GM12878 (cell line): ENCODE data around the gene KRTAP10-2. TPM values are rescaled to one million over a fixed set of nuclear protein-coding genes. Genes with fewer than 3 reads are reported as not detected.
"Not testable (repeated sequence)": the region's sequence is repeated elsewhere in the genome, so short reads cannot be mapped to it uniquely, and the experiment has no call there.

ENCODE experiments used
- ATAC-seq: fragments of 200-7000 bp; cut with Tn5 transposase; 3 replicates; pipeline ENCODE4 v1.9.1; 2020; ENCODE audit warnings: mild to moderate bottlenecking, moderate library complexity
- BruUV-seq: library from RNA; stranded (reverse); fragments of 400-500 nt; replicated peaks from 2 replicates; lab custom pipeline; 2021; lab: Mats Ljungman, UMichigan
- CTCF ChIA-PET: fragments of 300-600 bp; sonication (Branson Sonifier 250); formaldehyde crosslinking; extraction: SDS; loops from one replicate; lab custom pipeline; 2021; ENCODE audit warnings: inconsistent platforms; lab: Yijun Ruan, JAX
- POLR2A ChIA-PET: fragments of 350-600 bp; formaldehyde crosslinking; extraction: SDS; loops from one replicate; lab custom pipeline; 2021; ENCODE audit warnings: inconsistent platforms; lab: Charles Lee
- RAD21 ChIA-PET: fragments of 300-600 bp; sonication (Branson Sonifier 250); formaldehyde crosslinking; loops from one replicate; lab custom pipeline; 2023; ENCODE audit warnings: antibody characterized with exemption; ENCODE audit not compliant: unreplicated experiment; lab: Charles Lee
- SMC1A ChIA-PET: fragments of 300-600 bp; sonication (Branson Sonifier 250); formaldehyde crosslinking; loops from one replicate; lab custom pipeline; 2023; ENCODE audit not compliant: unreplicated experiment, uncharacterized antibody; lab: Charles Lee
- DNase-seq: peaks from one replicate; pipeline ENCODE4 v3.0.0-alpha.2; 2011; ENCODE audit warnings: low read depth, low spot score
- FAIRE-seq: peaks from 3 replicates; lab custom pipeline; 2011; peaks lifted over from hg19 to GRCh38; lab: Jason Lieb, UNC
- H2AFZ ChIP-seq: 2 replicates; pipeline ENCODE4 v1.6.0; 2011; ENCODE audit warnings: low read depth, low read length, control low read depth; ENCODE audit not compliant: control insufficient read depth
- H3K27ac ChIP-seq: 2 replicates; pipeline ENCODE4 v1.5.1; 2011; ENCODE audit warnings: control low read depth; ENCODE audit not compliant: control insufficient read depth, insufficient read depth
- H3K27me3 ChIP-seq, 2 experiments: replicated peaks in 1 of 2; 2 replicates each; pipeline versions ENCODE4 v1.6.0 to v1.6.1; 2011; ENCODE audit warnings: low read length in 1 of 2; ENCODE audit not compliant: control insufficient read depth in 2 of 2, insufficient read depth in 2 of 2
- H3K36me3 ChIP-seq, 2 experiments: 2 replicates each; pipeline ENCODE4 v1.5.1; 2011; ENCODE audit warnings: low read length in 1 of 2; ENCODE audit not compliant: control insufficient read depth in 2 of 2, insufficient read depth in 2 of 2
- H3K4me1 ChIP-seq: 2 replicates; pipeline ENCODE4 v1.6.1; 2011; ENCODE audit warnings: mild to moderate bottlenecking, low read length, moderate library complexity, mixed read lengths; ENCODE audit not compliant: control insufficient read depth, insufficient read depth
- H3K4me2 ChIP-seq: 2 replicates; pipeline ENCODE4 v1.6.0; 2011; ENCODE audit warnings: control low read depth; ENCODE audit not compliant: control insufficient read depth, insufficient read depth
- H3K4me3 ChIP-seq: fragments of 200-600 bp; sonication (generic); 2 replicates; pipeline ENCODE4 v1.5.1; 2016
- H3K79me2 ChIP-seq: 2 replicates; pipeline ENCODE4 v1.6.0; 2011; ENCODE audit warnings: low read length; ENCODE audit not compliant: control insufficient read depth, insufficient read depth
- H3K9ac ChIP-seq: 2 replicates; pipeline ENCODE4 v1.8.0; 2011; ENCODE audit warnings: low read length, control low read depth, mixed read lengths; ENCODE audit not compliant: control insufficient read depth, insufficient read depth
- H3K9me3 ChIP-seq: replicated peaks from 3 replicates; pipeline ENCODE4 v1.5.1; 2011; ENCODE audit warnings: mild to moderate bottlenecking, low read length; ENCODE audit not compliant: control insufficient read depth, insufficient read depth
- H4K20me1 ChIP-seq: 2 replicates; pipeline ENCODE4 v1.6.0; 2011; ENCODE audit not compliant: control insufficient read depth, insufficient read depth
- FOXK2 ChIP-seq: fragments of 450-650 bp; IDR thresholded peaks from 2 replicates; pipeline ENCODE4 v1.6.1; 2017; ENCODE audit warnings: mild to moderate bottlenecking, moderate library complexity
- HDGF ChIP-seq: fragments of 450-650 bp; IDR thresholded peaks from 2 replicates; pipeline ENCODE4 v1.6.1; 2016; ENCODE audit warnings: antibody characterized with exemption
- RAD51 ChIP-seq: fragments of 450-650 bp; IDR thresholded peaks from 2 replicates; pipeline ENCODE4 v1.6.1; 2016; ENCODE audit warnings: moderate library complexity, mild to moderate bottlenecking, inconsistent platforms
- SIX5 ChIP-seq: IDR thresholded peaks from 2 replicates; pipeline ENCODE4 v1.6.1; 2011; ENCODE audit warnings: mild to moderate bottlenecking, low read depth, low read length, moderate library complexity; ENCODE audit not compliant: severe bottlenecking
- WGBS: methylation state at CpG from one replicate; pipeline ENCODE4 v1.1.6; 2016; ENCODE audit warnings: low lambda C conversion rate; ENCODE audit not compliant: insufficient replicate concordance, insufficient coverage; ENCODE audit errors: missing lambda C conversion rate; 5-methylcytosine and 5-hydroxymethylcytosine counted together
- in situ Hi-C: fragments of 300-500 bp; cut with MboI; formaldehyde crosslinking; loops from 9 replicates; pipeline ENCODE4 v1.14.3; 2018; ENCODE audit warnings: mixed read lengths
- intact Hi-C: fragments of 100-400 bp; cut with micrococcal nuclease; formaldehyde crosslinking; loops from one replicate; pipeline ENCODE4 v1.14.2; 2022; ENCODE audit not compliant: unreplicated experiment
- polyA plus RNA-seq, 11 experiments: library from polyadenylated mRNA; depleted of rRNA in 4 of 11; unstranded in 6 of 11; stranded (reverse) in 5 of 11; fragments of >200 nt; fragmentation: Nextera tagmentation in 4 of 11; fragmentation: Illumina TruSeq in 1 of 11; extraction: Ambion mirVana in 4 of 11; extraction: Trizol in 1 of 11; gene quantifications; 1 replicate in 1 of 11; 2 replicates in 10 of 11; pipeline versions ENCODE4 v1.2.1 to v1.2.3, GENCODE V29; 2011 to 2016; ENCODE audit warnings: inconsistent platforms in 2 of 11, missing spikeins in 2 of 11, low read depth in 1 of 11
- total RNA-seq, 4 experiments: library from RNA; depleted of rRNA in 3 of 4; stranded (reverse); fragments of >200 nt in 3 of 4; fragmentation: Illumina TruSeq in 1 of 4; extraction: Trizol in 1 of 4; gene quantifications; 2 replicates each; pipeline versions ENCODE4 v1.2.1 to v1.2.3, GENCODE V29; 2013 to 2021
- TF ChIP-seq, protein P1 (sequence below): fragments of 450-650 bp; IDR thresholded peaks from 2 replicates; pipeline ENCODE4 v1.6.1; 2017; ENCODE audit warnings: borderline replicate concordance
- TF ChIP-seq, protein P2 (sequence below): fragments of 450-650 bp; IDR thresholded peaks from 2 replicates; pipeline ENCODE4 v1.6.1; 2017; ENCODE audit warnings: low read depth, mild to moderate bottlenecking, moderate library complexity

Gene KRTAP10-2
- total and polyA plus RNA-seq, 10 of the 15 experiments (the other 5 are each of a cell fraction or from before 2014, with no cell fraction given) = not detected

DNA sequence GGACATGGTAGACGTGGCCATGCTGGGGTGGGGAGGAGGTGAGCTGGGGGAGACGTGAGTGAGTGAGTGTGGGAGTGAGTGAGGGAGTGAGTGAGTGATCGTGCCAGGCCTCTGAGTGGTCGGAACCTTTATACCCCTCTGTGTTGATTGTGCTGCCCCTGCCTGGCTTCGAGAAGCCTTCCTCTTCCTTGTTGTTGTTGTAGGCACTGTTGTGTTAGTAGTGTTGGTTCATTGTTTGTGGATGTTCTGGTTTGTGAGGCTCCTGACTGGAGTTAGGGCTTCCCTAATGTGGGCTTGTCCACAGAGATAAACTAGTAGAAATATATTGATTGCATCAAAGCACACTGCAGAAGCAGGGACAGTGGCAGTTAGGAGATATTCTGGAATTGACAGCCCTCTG is 7.4 kb upstream of the KRTAP10-2 start, which contains the start of gene KRTAP10-3 (continued):
- no peak for TF ChIP-seq SIX5

DNA sequence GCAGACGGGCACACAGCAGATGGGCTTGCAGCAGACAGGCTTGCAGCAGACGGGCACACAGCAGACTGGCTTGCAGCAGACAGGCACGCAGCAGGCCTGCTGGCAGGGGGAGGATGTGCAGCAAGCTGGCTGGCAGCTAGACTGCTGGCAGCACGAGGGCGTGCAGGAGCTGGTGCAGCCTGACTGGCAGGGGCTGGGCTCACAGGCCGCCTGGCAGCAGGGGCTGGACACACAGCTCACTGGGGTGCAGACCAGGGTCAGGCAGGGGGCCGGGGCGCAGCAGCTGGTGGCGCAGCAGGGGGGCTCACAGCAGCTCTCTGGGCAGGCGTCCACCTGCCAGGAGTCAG is 7.0 kb upstream of the KRTAP10-2 start:
- SMC1A ChIA-PET, H3K79me2 ChIP-seq, POLR2A ChIA-PET, H3K9ac ChIP-seq, in situ Hi-C loops, RAD21 ChIA-PET, CTCF ChIA-PET, H3K27me3 ChIP-seq, H3K4me1 ChIP-seq, H3K27ac ChIP-seq, H3K36me3 ChIP-seq, intact Hi-C loops, H3K4me2 ChIP-seq, BruUV-seq, H2AFZ ChIP-seq, ATAC-seq, H3K9me3 ChIP-seq, FAIRE-seq, DNase-seq, H4K20me1 ChIP-seq, H3K4me3 ChIP-seq: not testable (repeated sequence)
- WGBS = 25% methylated on average over 8 of the region's 10 CpGs

DNA sequence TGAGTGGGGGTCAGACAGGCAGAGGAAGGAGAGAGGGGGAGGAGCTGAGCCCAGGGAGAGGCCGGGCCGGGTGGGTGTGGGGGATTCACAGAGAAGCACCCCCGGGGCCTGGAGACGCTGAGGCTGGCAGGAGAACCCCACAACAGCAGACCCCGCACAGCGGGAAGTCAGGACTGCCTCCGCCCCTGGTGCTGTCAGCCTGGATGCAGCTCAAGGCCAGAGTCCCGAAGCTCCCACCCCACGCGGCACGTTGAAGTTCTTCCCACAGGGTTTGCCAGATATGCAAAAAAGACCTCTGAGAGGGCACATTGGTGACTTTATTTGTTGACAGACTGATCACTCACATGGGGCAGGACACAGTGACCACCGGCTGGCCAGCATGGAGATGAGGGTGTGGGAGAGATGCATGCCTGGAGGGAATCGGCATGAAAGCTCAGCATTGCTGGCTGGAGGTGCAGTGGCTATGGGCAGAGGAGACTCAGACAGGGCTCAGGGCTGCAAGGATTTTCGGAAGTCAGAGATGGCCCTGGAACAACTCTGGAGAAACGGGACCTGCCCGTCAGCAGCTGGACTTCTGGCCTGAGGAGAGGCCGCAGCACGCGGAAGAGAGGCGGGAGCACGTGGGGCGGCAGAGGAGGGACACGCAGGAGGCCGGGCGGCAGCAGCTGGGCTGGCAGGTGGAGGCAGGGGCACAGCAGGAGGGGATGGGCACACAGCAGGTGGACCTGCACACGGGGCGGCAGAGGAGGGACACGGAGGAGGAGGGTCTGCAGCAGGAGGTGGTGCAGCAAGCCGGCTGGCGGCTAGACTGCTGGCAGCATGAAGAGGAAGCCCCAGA is 6.4 kb upstream of the KRTAP10-2 start:
- TF ChIP-seq FOXK2 (no peak), HDGF (no peak), RAD51 (no peak)
- TF ChIP-seq, protein P1, sequence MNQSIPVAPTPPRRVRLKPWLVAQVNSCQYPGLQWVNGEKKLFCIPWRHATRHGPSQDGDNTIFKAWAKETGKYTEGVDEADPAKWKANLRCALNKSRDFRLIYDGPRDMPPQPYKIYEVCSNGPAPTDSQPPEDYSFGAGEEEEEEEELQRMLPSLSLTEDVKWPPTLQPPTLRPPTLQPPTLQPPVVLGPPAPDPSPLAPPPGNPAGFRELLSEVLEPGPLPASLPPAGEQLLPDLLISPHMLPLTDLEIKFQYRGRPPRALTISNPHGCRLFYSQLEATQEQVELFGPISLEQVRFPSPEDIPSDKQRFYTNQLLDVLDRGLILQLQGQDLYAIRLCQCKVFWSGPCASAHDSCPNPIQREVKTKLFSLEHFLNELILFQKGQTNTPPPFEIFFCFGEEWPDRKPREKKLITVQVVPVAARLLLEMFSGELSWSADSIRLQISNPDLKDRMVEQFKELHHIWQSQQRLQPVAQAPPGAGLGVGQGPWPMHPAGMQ = no peak
- TF ChIP-seq, protein P2, sequence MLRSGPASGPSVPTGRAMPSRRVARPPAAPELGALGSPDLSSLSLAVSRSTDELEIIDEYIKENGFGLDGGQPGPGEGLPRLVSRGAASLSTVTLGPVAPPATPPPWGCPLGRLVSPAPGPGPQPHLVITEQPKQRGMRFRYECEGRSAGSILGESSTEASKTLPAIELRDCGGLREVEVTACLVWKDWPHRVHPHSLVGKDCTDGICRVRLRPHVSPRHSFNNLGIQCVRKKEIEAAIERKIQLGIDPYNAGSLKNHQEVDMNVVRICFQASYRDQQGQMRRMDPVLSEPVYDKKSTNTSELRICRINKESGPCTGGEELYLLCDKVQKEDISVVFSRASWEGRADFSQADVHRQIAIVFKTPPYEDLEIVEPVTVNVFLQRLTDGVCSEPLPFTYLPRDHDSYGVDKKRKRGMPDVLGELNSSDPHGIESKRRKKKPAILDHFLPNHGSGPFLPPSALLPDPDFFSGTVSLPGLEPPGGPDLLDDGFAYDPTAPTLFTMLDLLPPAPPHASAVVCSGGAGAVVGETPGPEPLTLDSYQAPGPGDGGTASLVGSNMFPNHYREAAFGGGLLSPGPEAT = no peak
- in situ Hi-C loops (no loop called here), intact Hi-C loops (no loop called here)
- Histone ChIP-seq H3K4me2 (no peak overlapping the region), H3K27ac (no peak overlapping the region), H3K79me2 (no peaks in the 10 kb centered on the region), H3K9ac (no peak overlapping the region), H3K4me3 (no peak overlapping the region), H3K27me3 (no peaks in the 10 kb centered on the region; a peak in 1 of 4 replicates), H3K36me3 (no peaks in the 10 kb centered on the region), H4K20me1 (no peaks in the 10 kb centered on the region), H3K9me3 (no peaks in the 10 kb centered on the region; the same call in 2 of the 3 replicates), H2AFZ (no peak overlapping the region), H3K4me1 (no peaks in the 10 kb centered on the region)
- ChIA-PET RAD21 (no interaction called here), CTCF (no interaction called here), SMC1A (no interaction called here), POLR2A (no interaction called here)
- WGBS = 68% methylated on average over 28 of the region's 30 CpGs
- FAIRE-seq (no peak), ATAC-seq (no peak), DNase-seq (no peak)
- no TSS peak for BruUV-seq
